GM19397 (cell line): ENCODE measurements around the gene LRRC38.

Experiments used
- ATAC-seq: cut with Tn5 transposase; IDR thresholded peaks from one replicate; pipeline ENCODE4 v1.9.1; 2021; ENCODE audit warnings: mild to moderate bottlenecking, moderate library complexity; ENCODE audit not compliant: unreplicated experiment

LRRC38 gene

DNA sequence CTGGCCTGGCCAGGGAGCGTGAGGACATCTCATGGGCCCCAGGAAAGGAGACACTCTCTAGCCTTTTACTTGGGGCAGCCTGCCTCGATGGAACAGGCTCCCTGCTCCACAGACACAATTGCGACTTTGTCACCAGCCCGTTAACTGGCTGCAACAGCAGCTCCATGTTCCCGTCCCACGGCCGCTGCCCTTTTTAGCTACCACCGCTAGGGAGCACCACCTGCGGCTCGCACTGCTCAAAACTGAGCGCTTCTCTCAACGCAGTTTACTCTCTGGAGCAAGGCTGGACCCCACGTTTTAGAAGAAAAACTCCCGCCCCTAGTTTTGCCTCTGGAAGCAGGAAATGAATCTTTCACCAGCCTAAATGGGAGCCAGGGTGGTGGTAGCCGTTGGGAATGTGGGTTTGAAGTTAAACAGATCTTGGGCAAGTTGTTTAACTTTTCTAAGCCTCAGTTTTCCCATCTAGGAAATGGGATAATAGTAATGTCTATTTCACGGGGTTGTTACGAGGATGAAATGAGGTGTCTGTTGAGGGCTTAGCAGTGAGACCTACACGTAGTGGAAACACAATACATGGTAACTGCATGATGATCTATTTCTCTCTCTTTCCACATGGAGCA, 3.5 kb upstream of the LRRC38 start:
- no peak for ATAC-seq

DNA sequence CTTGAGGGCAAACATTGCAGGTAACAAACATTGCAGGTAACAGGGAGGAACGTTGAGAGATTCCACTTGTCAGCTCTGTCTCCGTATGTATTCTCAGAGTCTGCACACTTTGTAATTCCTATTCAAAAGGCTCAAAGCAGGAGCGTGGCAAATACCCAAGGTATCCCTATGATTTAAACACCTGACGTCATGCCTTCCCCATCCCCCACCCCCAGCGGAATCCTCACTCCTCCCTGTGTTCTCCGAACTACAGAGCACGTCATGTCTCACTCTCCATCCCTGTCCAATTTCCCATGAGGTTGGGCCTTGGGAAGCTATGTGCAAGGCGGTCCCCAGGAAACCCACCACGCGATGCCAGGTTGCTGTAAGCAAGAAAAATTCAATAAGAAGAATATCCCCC, 2.8 kb upstream of the LRRC38 start:
- ATAC-seq, result no peak

DNA sequence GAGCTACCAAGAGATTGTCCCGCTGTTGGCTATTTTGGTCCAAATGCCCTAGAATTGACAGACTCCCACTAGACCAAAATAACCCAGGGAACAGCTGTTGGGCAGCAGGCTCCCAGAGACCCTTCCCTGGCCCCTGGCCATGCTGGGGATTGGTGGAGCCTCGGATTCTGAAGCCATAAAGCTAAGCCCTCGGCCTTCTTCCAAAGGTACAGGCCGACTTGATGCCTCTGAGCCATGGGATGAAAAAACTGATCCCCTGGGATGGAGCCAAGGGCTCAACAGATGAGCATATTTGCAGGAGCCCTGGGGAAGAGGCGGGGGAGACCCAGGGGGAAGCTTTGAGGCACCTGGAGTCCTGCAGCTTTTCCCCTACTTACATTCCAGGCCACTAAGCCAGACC, 1.0 kb upstream of the LRRC38 start:
- no peak for ATAC-seq

DNA sequence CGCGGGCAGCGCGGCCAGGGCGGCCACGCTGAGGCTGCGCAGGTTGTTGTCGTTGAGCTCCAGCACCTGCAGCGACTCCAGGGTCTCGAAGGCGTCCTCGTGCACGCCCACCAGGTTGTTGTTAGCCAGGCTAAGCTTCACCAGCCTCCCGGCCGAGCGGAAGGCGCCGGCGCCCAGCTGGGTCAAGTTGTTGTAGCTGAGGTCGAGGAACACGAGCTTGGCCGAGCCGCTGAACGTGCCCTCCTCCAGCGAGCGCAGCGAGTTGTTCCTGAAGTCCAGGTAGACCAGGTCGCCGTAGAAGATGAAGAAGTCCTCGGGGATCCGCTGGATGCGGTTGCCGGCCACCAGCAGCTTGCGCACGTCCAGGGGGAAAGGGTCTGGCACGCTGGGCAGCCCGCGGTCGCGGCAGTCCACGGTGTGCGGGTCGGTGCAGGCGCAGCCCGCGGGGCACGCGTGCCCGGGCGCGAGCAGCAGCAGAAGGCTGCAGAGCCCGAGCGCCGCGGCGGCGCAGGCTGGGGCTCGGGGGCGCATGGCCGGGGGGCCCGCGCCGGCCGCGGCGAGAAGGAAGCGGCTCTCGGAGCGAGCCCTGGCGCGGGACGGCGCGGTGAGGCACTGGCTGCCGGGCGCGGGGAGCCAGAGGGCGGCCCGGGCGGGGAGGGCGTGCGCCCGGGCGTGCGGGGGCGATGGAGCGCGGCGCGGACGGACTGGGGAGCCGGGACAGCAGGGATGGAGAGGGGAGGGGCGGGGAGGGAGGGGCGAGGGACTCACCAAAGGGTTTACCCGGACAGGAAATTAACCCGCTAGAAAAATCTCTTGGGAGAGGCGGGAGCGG, 524 bp downstream of the LRRC38 start:
- ATAC-seq, result no peak

DNA sequence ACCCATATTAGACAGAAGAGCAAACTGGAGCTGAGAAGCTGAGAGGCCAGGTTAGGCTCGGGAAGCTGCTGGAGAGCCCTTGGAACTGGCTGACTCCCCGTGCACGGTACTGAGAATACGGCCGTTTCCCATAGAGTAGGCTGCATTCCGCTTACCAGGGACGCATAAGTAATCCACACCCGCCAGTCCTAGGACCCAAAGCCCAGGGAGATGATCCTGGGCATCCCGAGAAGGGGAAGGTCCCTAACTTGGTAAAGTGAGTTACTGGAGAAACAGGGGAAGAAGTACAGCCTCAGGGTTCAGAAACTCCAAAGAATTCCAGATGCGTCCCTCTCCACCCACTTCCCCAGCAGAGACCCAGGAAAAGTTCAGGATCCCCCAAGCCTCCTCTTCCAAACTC, 1.3 kb downstream of the LRRC38 start:
- ATAC-seq, result no peak

DNA sequence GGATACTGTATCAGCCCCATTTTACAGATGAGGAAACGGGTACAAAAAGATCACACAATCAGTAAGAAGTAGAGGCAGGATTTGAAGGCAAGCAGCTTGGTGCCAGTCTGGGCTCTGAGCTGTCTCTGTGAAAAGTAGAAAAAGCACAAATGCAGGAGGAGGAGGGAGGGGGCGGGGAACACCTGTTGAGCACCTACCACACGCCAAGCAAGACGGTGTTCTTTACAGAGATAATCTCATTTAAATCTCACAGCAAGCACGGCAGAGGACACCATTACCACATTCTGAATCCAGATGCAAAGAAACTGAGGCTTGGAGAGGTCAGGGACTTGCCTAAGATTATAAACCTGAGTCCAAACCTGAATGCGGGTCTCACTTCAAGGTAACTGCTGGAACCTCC, 3.3 kb downstream of the LRRC38 start:
- ATAC-seq, result no peak

DNA sequence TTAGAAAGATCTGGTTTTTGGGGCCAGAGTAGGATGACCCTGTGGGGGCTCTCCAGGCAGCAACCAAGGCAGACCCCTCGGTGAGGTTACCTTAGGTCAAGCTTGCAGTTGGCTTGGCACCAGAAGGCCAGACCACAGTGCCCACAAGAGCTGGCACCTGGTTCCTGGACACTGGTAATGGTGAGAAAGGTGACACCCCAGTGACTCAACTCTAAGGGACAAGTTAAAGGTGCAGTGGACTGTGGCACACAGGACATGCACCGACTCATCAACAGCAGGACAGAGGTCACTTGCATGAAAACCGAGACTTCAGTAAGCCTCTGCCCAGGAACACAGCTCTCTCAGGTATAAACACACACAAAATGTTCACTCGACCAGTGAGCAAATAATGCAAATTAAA, 6.7 kb downstream of the LRRC38 start:
- no peak for ATAC-seq

DNA sequence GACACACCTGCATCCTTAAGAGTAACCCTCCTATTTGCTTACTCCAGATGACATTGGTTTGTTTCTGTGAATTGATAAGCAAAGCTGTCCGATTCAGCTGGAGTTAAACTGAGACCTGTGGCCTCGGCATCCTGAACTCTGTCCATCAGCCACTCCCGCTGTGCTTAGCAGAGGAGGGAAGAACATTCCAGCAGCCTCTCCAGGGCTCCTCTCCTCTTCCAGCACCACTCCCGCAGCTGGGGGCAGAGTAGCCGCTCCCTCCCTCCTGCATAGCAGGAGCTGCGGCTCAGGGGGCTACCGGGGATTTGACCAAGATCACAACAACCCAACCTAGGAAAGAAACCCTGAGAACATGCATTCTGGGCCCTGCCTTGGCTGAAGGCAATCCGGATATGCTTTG, 8.8 kb downstream of the LRRC38 start:
- no peak for ATAC-seq

DNA sequence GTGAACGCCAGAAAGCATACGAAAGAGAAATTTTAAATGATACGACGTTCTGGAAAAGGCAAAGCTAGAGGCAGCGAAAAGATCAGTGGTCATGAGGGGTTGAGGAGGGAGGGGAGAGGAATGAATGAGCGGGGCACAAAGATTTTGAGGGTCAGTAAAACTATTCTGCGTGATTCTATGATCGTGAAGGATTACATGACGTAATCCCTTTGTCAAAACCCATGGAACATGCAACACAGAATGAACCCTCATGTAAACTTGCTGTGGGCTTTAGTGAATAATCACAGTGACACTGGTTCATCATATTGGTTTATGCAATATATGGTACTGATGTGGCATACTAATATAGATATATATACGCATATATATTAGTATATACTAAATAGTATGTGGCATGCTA, 13.0 kb downstream of the LRRC38 start:
- no peak for ATAC-seq

DNA sequence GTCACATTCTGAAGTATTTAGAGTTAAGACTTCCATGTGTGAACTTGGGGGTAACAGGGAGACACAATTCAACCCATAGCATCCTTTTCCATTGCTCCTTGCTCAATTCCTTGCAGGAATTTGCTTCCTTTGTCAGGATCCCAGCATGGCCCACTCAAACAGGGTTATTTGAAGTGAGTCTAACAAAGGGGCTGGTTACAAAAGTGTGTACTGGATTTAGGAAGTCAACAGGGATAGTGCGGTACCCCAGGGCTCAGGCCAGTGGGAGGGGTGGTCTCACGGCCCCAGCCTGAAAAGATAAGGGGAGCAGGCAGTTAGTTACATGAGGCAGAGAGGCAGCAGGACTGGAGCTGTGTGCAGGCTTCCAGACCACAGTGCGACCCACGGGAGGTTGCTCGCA, 14.4 kb downstream of the LRRC38 start:
- no peak for ATAC-seq

DNA sequence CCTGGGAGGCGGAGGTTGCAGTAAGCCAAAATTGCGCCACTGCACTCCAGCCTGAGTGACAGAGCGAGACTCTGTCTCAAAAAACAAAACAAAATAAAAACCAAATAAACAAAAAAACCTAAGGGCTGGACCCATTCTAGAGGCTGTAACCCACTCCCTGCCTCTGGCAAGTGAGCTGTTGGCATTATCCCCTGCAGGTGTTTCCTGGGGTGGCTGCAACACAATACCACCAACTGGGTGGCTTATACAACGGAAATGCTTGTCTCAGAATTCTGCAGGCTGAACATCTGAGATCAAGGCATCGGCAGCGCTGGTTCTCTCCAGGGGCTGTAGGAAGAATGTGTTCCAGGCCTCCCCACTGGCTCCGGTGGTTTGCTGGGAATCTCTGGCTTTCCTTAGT, 15.2 kb downstream of the LRRC38 start:
- ATAC-seq, result no peak

DNA sequence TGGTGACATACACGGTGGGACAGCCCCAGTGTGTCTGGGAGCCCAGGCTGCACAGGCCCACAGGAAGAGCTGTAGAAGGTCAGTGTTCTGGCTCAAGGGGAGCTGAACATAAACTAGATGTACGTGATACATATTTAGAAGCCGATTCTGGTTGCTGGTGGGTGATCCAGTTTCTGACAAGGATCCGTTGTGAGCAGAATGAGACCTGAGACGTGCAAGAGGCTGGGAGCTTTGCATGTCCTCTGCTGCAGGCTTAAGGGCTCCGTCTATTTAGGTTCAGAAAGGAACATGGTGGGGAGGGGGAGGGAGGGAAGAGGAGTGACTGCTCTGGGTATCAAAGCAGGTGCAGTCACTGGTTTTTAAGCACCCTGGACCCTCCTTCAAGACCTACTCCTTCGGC, 18.6 kb downstream of the LRRC38 start:
- no peak for ATAC-seq

DNA sequence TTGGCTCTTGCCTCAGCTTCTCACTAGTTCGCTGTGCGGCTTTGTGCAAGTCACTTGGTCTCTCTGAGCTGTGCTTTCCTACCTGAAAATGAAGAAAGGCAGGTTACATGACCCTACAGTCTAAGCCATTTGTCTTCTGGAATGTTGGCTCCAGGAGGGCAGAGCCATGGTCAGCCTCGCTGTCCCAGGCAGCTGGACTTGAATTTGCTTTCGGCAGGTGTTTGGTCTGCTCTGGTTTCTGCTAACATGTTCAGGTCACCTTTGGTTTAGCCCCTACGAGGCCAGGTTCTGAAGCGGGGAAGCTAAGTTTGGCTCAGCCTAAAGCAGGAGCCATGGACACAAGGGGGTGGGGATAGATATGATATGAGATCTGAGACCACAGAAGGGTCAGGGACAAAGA, 19.1 kb downstream of the LRRC38 start:
- ATAC-seq, result no peak

DNA sequence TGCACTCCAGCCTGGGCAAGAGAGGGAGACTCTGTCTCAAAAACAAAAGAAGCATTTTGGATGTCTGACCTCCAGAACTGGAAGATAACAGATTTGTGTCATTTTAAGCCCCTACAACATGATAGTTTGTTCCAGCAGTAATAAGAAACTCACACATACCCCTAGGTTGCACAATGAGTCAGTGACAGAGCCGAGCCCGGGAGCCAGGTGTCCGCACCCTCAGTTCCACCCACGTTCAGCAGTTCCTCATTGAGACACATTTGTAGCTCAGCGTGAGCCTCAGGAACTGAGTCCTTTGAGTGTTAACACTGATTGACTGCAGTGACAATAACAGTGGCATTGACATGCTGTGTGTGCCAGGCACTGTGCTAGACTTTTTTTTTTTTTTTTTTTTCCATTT, 19.8 kb downstream of the LRRC38 start:
- ATAC-seq, result no peak

DNA sequence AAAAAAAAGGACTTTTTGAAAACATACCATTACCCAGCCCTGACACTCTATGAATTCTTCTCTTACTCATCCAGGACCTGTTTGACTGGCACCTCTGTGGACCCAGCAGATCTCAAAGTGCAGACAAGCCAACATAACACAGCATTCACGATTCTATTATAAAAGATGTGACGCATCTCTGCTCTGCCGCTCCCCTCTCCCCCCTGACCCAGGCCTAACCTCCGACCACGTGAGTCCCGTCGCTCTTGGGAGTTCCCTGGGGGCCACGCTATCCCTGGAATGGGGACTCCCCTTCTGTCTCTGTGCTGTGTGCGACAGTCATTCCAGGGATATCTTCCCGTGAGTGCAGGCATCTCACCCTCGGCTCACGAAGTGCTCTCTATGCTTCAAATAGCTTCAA, 21.1 kb downstream of the LRRC38 start:
- ATAC-seq, result no peak

DNA sequence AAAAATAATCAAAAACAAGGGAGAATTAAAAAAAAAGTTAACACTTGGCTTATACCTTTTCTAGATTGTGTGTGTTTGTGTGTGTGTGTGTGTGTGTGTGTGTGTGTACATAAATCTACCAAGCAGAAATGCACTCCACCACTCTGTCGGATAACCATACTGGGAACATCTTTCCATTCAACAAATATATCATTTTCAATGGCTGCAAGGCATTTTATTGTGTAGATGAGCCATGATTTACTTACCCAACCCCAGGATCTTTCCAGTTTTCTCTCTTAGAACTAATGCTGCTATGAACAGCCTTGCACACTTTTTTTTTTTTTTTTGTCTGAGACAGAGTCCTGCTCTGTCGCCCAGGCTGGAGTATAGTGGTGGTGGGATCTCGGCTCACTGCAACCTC, 25.8 kb downstream of the LRRC38 start:
- no peak for ATAC-seq

DNA sequence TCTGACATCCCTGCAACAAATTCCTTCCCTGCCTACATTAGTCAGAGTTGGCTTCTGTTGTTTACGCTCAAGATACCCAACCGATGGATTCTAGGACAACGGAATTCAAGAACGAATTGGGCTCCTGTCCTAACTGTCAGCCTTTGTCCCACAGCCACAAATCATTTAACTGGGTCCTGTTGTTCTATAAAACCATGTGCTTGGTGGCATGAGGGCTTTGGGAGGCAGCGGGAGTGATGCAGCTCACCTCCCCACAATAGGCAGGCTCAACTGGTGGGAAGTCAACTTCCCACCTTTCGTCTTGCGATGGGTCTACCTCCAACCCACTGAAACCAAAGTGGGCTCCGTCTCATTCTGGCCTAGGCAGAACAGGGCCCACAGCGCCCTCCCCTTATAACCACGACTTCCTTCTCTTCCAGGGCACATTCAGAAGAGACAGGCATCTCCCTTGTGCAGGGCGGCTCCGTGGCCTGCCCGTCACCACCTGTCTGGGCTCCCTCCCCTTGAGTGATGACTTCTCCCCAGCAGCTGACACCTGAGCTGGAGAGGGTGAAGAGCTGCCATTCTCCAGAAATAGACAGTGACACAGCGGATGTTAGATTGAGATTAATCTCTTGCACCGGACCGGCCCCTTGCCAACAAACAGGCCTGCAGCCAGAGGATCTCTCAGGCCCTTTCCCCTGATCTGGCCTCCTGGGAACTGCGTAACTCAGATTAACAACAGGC, 26.5 kb downstream of the LRRC38 start:
- no peak for ATAC-seq

DNA sequence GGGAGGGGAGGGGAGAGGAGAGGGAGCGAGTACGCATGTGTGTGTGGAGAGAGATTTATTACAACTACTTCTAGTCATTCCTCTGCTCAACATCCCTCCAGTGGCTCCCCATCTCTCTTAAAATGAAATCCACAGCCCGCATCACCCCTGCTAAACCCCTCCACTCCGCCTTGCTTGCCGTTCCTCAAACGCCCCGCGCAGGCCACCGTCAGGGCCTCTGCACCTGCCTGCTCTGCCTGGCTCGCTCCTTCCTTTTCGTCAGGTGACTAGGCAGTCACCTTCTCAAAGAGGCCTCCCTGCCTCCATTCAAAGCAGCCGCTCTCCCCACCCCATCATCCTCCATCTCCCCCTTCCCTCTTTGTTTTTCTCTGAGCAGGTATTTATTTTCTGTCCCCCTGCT, 29.9 kb downstream of the LRRC38 start:
- no peak for ATAC-seq

DNA sequence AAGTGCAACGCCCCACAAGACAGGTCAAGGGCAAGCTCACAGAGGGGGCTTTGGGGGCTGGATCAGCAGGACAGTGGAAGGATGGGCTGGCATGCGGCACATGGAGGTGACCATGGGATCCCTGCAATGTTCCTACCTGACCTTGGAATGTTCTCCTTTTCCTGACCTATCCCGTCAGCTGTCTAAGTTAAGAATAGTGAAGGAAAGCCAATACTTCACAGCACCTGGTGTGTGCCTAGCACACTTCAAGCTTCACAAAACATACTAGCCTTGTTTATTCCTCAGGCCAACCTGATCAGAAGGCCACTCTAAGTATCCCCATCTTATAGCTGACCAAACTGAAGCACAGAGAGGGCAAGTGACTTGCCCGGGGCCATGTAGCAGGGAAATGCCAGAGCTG, 31.2 kb downstream of the LRRC38 start:
- no peak for ATAC-seq

DNA sequence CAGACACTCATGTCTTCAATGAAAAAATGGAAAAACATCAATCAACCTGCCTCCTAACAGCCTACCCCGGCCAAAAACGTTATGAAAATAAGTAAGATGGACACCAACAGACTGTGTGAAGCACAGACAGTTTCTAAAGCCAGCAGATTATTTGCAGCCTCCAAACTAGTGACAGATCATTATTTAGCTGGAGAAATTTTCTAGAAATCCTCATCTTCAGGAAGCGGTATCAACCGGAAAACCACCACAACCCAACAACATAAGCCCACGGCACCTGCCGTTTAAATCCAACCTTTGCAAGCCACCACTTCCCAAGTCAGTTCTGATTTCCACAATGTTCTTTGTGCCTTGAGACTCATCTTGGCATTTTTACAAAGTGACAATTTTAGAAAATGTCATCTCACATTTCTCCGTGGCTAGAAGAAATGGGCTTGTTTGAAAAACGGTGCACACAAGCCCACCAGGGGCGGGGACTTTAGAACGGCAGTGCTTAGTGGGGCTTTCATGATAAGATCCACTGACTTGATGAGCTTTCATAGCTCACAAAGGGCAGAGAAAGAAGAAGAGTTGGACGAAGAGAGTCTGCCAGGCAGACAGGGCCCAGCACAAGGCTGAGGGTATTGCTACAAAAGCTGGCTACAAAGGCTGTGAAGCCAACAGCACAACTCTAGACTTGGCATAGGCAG, 34.5 kb downstream of the LRRC38 start:
- no peak for ATAC-seq

DNA sequence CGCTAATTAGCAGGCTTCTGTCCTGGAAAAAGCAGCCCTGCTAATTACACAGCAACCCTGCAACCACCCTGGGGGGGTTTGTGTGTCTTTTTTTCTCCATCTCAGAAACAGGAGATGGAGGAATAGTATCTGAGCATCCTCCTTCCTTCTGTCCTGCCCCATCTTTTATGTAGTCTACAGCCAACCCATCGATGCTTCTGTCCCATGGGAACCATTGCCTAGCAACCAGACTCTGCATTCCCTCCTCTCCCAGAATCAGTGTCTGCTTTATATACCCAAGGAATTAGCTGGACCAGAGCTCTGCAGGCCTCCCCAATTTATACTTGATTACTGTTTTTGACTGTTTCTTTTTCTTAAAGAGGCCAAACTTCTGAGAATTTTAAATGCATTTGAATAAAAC, 35.1 kb downstream of the LRRC38 start:
- ATAC-seq, result no peak

DNA sequence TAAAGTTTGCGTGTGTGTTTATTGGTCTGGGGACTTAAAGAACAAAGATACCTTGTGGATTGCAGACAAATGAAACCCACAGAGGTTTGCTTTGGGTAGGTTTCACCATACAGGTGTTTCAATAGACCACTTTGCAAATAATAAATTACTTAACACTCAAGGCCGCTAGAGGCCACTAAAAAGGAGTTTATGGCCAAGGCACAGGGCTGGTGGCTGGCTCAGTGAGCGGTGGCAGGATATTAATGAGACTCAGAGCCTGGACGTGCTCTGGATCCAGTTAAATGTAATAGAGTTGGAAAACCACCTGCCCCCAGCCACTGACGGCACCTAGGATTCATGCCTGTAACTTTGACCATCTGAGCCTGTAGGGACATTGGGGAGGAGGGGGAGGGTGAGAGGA, 44.5 kb downstream of the LRRC38 start:
- no peak for ATAC-seq
